Measurements from ENCODE around the gene CYP2R1. TPM values are rescaled to one million over a fixed set of nuclear protein-coding genes. Genes with fewer than 3 reads are reported as not detected.

Gene CYP2R1
- total and polyA plus RNA-seq, 2 experiments from 2014 or later: 20.4 to 25.6 TPM

DNA sequence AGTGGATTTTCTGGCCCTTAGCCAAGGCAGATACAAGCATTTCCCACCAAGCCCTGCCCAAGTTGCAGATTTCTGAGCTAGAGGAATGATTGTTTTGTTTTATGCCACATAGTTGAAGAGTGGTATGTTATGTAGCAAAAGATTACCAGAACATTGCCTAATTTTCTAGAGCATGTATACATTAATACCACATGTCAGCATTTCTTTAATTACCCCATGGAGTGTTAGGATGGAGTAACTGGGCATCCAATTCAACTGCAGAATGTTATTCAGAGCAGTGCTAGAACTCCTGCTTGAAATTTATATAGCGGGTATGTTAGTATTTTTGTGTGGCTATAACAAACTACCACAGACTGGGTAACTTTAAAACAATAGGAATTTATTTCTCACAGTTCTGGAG lies 24.4 kb upstream of the CYP2R1 start:
- Histone ChIP-seq H2AFZ (no peak overlapping the region), H3K79me2 (no peaks in the 10 kb centered on the region), H3K4me3 (no peak overlapping the region), H3K4me2 (no peak overlapping the region), H3K27me3 (no peaks in the 10 kb centered on the region), H3K9me2 (replicated peaks; ENCODE audit: insufficient read depth) (no peaks in the 10 kb centered on the region), H4K20me1 (ENCODE audit: insufficient read depth, poor library complexity, severe bottlenecking) (no peaks in the 10 kb centered on the region), H3K9me3 (ENCODE audit: low read depth) (no peaks in the 10 kb centered on the region), H3K36me3 (replicated peaks; ENCODE audit: insufficient read depth, low read depth) (no peaks in the 10 kb centered on the region), H3K27ac (no peak overlapping the region), H3K4me1 (ENCODE audit: insufficient read depth) (no peaks in the 10 kb centered on the region)
- TF ChIP-seq, protein P1, sequence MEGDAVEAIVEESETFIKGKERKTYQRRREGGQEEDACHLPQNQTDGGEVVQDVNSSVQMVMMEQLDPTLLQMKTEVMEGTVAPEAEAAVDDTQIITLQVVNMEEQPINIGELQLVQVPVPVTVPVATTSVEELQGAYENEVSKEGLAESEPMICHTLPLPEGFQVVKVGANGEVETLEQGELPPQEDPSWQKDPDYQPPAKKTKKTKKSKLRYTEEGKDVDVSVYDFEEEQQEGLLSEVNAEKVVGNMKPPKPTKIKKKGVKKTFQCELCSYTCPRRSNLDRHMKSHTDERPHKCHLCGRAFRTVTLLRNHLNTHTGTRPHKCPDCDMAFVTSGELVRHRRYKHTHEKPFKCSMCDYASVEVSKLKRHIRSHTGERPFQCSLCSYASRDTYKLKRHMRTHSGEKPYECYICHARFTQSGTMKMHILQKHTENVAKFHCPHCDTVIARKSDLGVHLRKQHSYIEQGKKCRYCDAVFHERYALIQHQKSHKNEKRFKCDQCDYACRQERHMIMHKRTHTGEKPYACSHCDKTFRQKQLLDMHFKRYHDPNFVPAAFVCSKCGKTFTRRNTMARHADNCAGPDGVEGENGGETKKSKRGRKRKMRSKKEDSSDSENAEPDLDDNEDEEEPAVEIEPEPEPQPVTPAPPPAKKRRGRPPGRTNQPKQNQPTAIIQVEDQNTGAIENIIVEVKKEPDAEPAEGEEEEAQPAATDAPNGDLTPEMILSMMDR (IDR thresholded peaks at IDR 0.05; ENCODE audit: poor library complexity): no peak
- no peak for TF ChIP-seq EZH2phosphoT487 (IDR thresholded peaks at IDR 0.05; ENCODE audit: low read depth, severe bottlenecking, unreplicated experiment)
- no peak for TF ChIP-seq EZH2 (IDR thresholded peaks at IDR 0.05; ENCODE audit: borderline replicate concordance)
- DNase-seq (ENCODE audit: low spot score): no peak
- WGBS (ENCODE audit: low lambda C conversion rate, missing lambda C conversion rate): 86% methylated on average over 1 of the region's 1 CpG

DNA sequence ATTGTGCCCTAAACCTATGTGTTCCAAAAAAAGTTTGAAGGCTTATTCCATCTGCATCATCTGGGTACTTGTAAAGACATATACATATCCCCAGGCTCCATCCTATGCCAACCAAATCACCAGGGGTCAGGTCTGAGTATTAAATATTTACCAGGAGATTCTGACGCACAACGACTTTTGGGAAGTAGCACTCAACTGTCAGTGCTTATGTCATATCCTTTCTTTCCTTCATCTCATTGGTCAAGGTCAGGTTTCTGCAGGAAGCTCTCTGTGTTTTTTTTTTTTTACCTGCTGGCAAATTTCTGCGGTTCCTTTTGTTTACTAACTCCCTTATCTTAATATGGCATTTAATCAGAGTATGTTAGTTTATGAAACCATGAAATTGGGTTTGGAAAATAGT lies 22.5 kb upstream of the CYP2R1 start:
- Histone ChIP-seq H3K9me3 (ENCODE audit: low read depth) (no peaks in the 10 kb centered on the region), H2AFZ (no peak overlapping the region), H3K4me1 (ENCODE audit: insufficient read depth) (no peaks in the 10 kb centered on the region), H3K79me2 (no peaks in the 10 kb centered on the region), H3K4me3 (no peak overlapping the region), H3K4me2 (no peak overlapping the region), H3K27ac (no peak overlapping the region), H4K20me1 (ENCODE audit: insufficient read depth, poor library complexity, severe bottlenecking) (no peaks in the 10 kb centered on the region), H3K36me3 (replicated peaks; ENCODE audit: insufficient read depth, low read depth) (no peaks in the 10 kb centered on the region), H3K27me3 (no peaks in the 10 kb centered on the region), H3K9me2 (replicated peaks; ENCODE audit: insufficient read depth) (no peaks in the 10 kb centered on the region)
- 86% methylated on average over 3 of the region's 3 CpGs for WGBS (ENCODE audit: low lambda C conversion rate, missing lambda C conversion rate)
- TF ChIP-seq EZH2 (IDR thresholded peaks at IDR 0.05; ENCODE audit: borderline replicate concordance): no peak
- TF ChIP-seq, protein P1 (IDR thresholded peaks at IDR 0.05; ENCODE audit: poor library complexity): no peak
- TF ChIP-seq EZH2phosphoT487 (IDR thresholded peaks at IDR 0.05; ENCODE audit: low read depth, severe bottlenecking, unreplicated experiment): no peak
- no peak for DNase-seq (ENCODE audit: low spot score)

DNA sequence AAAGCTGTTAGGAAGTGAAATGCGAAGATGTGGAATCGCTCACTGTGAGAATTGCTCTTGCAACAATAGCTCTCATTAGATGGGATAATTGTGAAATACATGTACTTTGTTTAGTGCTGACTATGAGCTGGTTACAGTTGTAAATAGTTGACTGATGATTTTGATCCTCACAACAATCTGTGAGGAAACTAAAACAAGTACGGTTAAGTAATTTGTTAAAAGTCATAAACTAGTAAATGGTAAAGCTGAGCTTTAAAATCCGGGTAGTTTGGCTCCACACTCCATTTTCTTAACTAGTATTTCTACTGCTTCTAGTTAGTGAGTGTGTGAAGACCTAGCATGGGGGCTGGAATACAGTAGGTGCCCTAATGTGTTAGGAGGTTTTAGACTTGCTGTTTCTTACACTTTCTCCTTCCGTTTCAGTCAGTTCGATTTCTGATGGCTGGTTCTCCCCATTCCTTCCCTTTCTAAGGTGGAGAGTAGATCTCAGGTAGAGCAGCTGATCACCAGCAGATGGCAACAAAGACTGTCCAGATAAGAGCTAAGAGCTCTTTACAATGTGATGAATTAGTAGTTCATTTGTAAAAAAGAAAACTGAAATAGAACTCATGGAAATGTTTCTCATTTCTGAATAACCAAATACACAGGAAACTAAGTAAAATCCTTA lies 16.3 kb upstream of the CYP2R1 start:
- H3K79me2 ChIP-seq: no peaks in the 10 kb centered on the region
- WGBS (ENCODE audit: low lambda C conversion rate, missing lambda C conversion rate): 59% methylated on average over 6 of the region's 6 CpGs
- no peaks in the 10 kb centered on the region for H3K9me3 ChIP-seq (ENCODE audit: low read depth)
- no peaks in the 10 kb centered on the region for H3K27me3 ChIP-seq
- no peaks in the 10 kb centered on the region for H3K36me3 ChIP-seq (replicated peaks; ENCODE audit: insufficient read depth, low read depth)
- TF ChIP-seq EZH2phosphoT487 (IDR thresholded peaks at IDR 0.05; ENCODE audit: low read depth, severe bottlenecking, unreplicated experiment) (no peak), EZH2 (IDR thresholded peaks at IDR 0.05; ENCODE audit: borderline replicate concordance) (no peak)
- TF ChIP-seq, protein P1 (IDR thresholded peaks at IDR 0.05; ENCODE audit: poor library complexity): peak; percentile 85
- no peak overlapping the region for H3K4me3 ChIP-seq
- no peak overlapping the region for H3K27ac ChIP-seq
- H4K20me1 ChIP-seq (ENCODE audit: insufficient read depth, poor library complexity, severe bottlenecking): no peaks in the 10 kb centered on the region
- peak; percentile 70 for DNase-seq (ENCODE audit: low spot score)
- H3K4me2 ChIP-seq: peak overlapping the region; percentile 3
- H3K4me1 ChIP-seq (ENCODE audit: insufficient read depth): no peaks in the 10 kb centered on the region
- no peaks in the 10 kb centered on the region for H3K9me2 ChIP-seq (replicated peaks; ENCODE audit: insufficient read depth)
- H2AFZ ChIP-seq: no peak overlapping the region
